ENCODE results near the gene ZNF273. TPM values are rescaled to one million over a fixed set of nuclear protein-coding genes. Genes with fewer than 3 reads are reported as not detected.
"Not testable (repeated sequence)": the region's sequence is repeated elsewhere in the genome, so short reads cannot be mapped to it uniquely, and the experiment has no call there.

The ZNF273 gene
- polyA plus RNA-seq (2013), result 12.8 TPM

- H3K27ac ChIP-seq (ENCODE audit: insufficient read depth in 1 of 2, low read depth in 1 of 2, low read length in 2 of 2, poor library complexity in 1 of 2, severe bottlenecking in 2 of 2), result peak within 1 kb of the TSS; percentile 79 to 93
- under 1% methylated on average over 25 of the region's 34 CpGs for WGBS (ENCODE audit: insufficient coverage)
- DNase-seq, result peak; percentile 88 to 96 (median 96)
- H3K9me3 ChIP-seq (ENCODE audit: control extremely low read depth in 1 of 5, control insufficient read depth in 4 of 5, insufficient read depth in 2 of 5, low read depth in 1 of 5, low read length in 4 of 5), result no peaks in the 10 kb centered on the region
- peak within 1 kb of the TSS; percentile 84 to 98 (median 93) for H3K4me3 ChIP-seq (ENCODE audit: control insufficient read depth in 1 of 7, extremely low read depth in 1 of 7, insufficient read depth in 4 of 7, low read depth in 2 of 7, low read length in 6 of 7)
- no peaks in the 10 kb centered on the region for H3K27me3 ChIP-seq (replicated peaks in 2 of 5; ENCODE audit: control insufficient read depth in 4 of 5, insufficient read depth in 5 of 5, low read length in 4 of 5)
- CTCF ChIA-PET, result interaction anchor here (0.5 to 2.7 kb wide), 4 partner anchors 11 to 187 kb away, joined by 3 to 12 read pairs (median 5); no protein-coding TSS in a partner anchor
- H3K36me3 ChIP-seq (ENCODE audit: control insufficient read depth in 4 of 4, insufficient read depth in 4 of 4, low read length in 3 of 4), result peaks cover 0 to 4% (median under 1%) of the 10 kb centered on the region in 4 experiments
- POLR2A ChIA-PET, result no interaction called here
- H3K4me1 ChIP-seq (ENCODE audit: control extremely low read depth in 1 of 4, control insufficient read depth in 4 of 4, insufficient read depth in 4 of 4, low read length in 3 of 4), result peaks cover 0 to 30% (median 10%) of the 10 kb centered on the region in 4 experiments
Measured at GRCh38 chr7:64902806-64903721, at the start of gene ZNF273. Gene ZNF273 (plus strand): TSS chr7:64903273. CDS start chr7:64903318, 45 bp downstream.

GRCh38 chr7:64853679-64854078 lies 49.4 kb upstream of the ZNF273 start:
- no peak overlapping the region for H3K4me3 ChIP-seq (ENCODE audit: control insufficient read depth in 1 of 7, extremely low read depth in 1 of 7, insufficient read depth in 4 of 7, low read depth in 2 of 7, low read length in 6 of 7)
- H3K9me3 ChIP-seq (ENCODE audit: control extremely low read depth in 1 of 5, control insufficient read depth in 4 of 5, insufficient read depth in 2 of 5, low read depth in 1 of 5, low read length in 4 of 5), result peaks cover 0 to 11% (median 3%) of the 10 kb centered on the region in 5 experiments
- no peaks in the 10 kb centered on the region for H3K4me1 ChIP-seq (ENCODE audit: control extremely low read depth in 1 of 4, control insufficient read depth in 4 of 4, insufficient read depth in 4 of 4, low read length in 3 of 4)
- POLR2A ChIA-PET, result no interaction called here
- H3K27me3 ChIP-seq (replicated peaks in 2 of 5; ENCODE audit: control insufficient read depth in 4 of 5, insufficient read depth in 5 of 5, low read length in 4 of 5), result no peaks in the 10 kb centered on the region
- WGBS (ENCODE audit: insufficient coverage), result 40% methylated on average over 1 of the region's 4 CpGs
- DNase-seq, result no peak
- no peaks in the 10 kb centered on the region for H3K36me3 ChIP-seq (ENCODE audit: control insufficient read depth in 4 of 4, insufficient read depth in 4 of 4, low read length in 3 of 4)
- no peak overlapping the region for H3K27ac ChIP-seq (ENCODE audit: insufficient read depth in 1 of 2, low read depth in 1 of 2, low read length in 2 of 2, poor library complexity in 1 of 2, severe bottlenecking in 2 of 2)
- CTCF ChIA-PET, result no interaction called here

GRCh38 chr7:64854969-64855368 lies 48.1 kb upstream of the ZNF273 start:
- no peak for DNase-seq
- ChIA-PET CTCF (no interaction called here), POLR2A (no interaction called here)
- Histone ChIP-seq H3K36me3 (ENCODE audit: control insufficient read depth in 4 of 4, insufficient read depth in 4 of 4, low read length in 3 of 4) (no peaks in the 10 kb centered on the region), H3K4me3 (ENCODE audit: control insufficient read depth in 1 of 7, extremely low read depth in 1 of 7, insufficient read depth in 4 of 7, low read depth in 2 of 7, low read length in 6 of 7) (no peak overlapping the region), H3K9me3 (ENCODE audit: control extremely low read depth in 1 of 5, control insufficient read depth in 4 of 5, insufficient read depth in 2 of 5, low read depth in 1 of 5, low read length in 4 of 5) (peaks cover 0 to 5% (median 3%) of the 10 kb centered on the region in 5 experiments), H3K4me1 (ENCODE audit: control extremely low read depth in 1 of 4, control insufficient read depth in 4 of 4, insufficient read depth in 4 of 4, low read length in 3 of 4) (no peaks in the 10 kb centered on the region), H3K27me3 (replicated peaks in 2 of 5; ENCODE audit: control insufficient read depth in 4 of 5, insufficient read depth in 5 of 5, low read length in 4 of 5) (no peaks in the 10 kb centered on the region), H3K27ac (ENCODE audit: insufficient read depth in 1 of 2, low read depth in 1 of 2, low read length in 2 of 2, poor library complexity in 1 of 2, severe bottlenecking in 2 of 2) (no peak overlapping the region)
- WGBS (ENCODE audit: insufficient coverage), result 100% methylated on average over 1 of the region's 1 CpG

- H3K4me3 ChIP-seq (ENCODE audit: control insufficient read depth in 1 of 7, extremely low read depth in 1 of 7, insufficient read depth in 4 of 7, low read depth in 2 of 7, low read length in 6 of 7), result no peak overlapping the region
- 98% methylated on average over 9 of the region's 9 CpGs for WGBS (ENCODE audit: insufficient coverage)
- H3K4me1 ChIP-seq (ENCODE audit: control extremely low read depth in 1 of 4, control insufficient read depth in 4 of 4, insufficient read depth in 4 of 4, low read length in 3 of 4), result no peaks in the 10 kb centered on the region
- H3K36me3 ChIP-seq (ENCODE audit: control insufficient read depth in 4 of 4, insufficient read depth in 4 of 4, low read length in 3 of 4), result no peaks in the 10 kb centered on the region
- peaks cover 0 to 5% (median 0%) of the 10 kb centered on the region in 5 experiments for H3K9me3 ChIP-seq (ENCODE audit: control extremely low read depth in 1 of 5, control insufficient read depth in 4 of 5, insufficient read depth in 2 of 5, low read depth in 1 of 5, low read length in 4 of 5)
- H3K27me3 ChIP-seq (replicated peaks in 2 of 5; ENCODE audit: control insufficient read depth in 4 of 5, insufficient read depth in 5 of 5, low read length in 4 of 5), result no peaks in the 10 kb centered on the region
- CTCF ChIA-PET, result no interaction called here
- H3K27ac ChIP-seq (ENCODE audit: insufficient read depth in 1 of 2, low read depth in 1 of 2, low read length in 2 of 2, poor library complexity in 1 of 2, severe bottlenecking in 2 of 2), result no peak overlapping the region
- POLR2A ChIA-PET, result no interaction called here
- no peak for DNase-seq
Measured at GRCh38 chr7:64863021-64863420, 40.1 kb upstream of the ZNF273 start.

GRCh38 chr7:64863530-64863929 lies 39.5 kb upstream of the ZNF273 start:
- H3K27ac ChIP-seq (ENCODE audit: insufficient read depth in 1 of 2, low read depth in 1 of 2, low read length in 2 of 2, poor library complexity in 1 of 2, severe bottlenecking in 2 of 2); POLR2A ChIA-PET; DNase-seq; H3K36me3 ChIP-seq (ENCODE audit: control insufficient read depth in 4 of 4, insufficient read depth in 4 of 4, low read length in 3 of 4); H3K4me1 ChIP-seq (ENCODE audit: control extremely low read depth in 1 of 4, control insufficient read depth in 4 of 4, insufficient read depth in 4 of 4, low read length in 3 of 4); H3K27me3 ChIP-seq (replicated peaks in 2 of 5; ENCODE audit: control insufficient read depth in 4 of 5, insufficient read depth in 5 of 5, low read length in 4 of 5); H3K4me3 ChIP-seq (ENCODE audit: control insufficient read depth in 1 of 7, extremely low read depth in 1 of 7, insufficient read depth in 4 of 7, low read depth in 2 of 7, low read length in 6 of 7); H3K9me3 ChIP-seq (ENCODE audit: control extremely low read depth in 1 of 5, control insufficient read depth in 4 of 5, insufficient read depth in 2 of 5, low read depth in 1 of 5, low read length in 4 of 5); CTCF ChIA-PET: not testable (repeated sequence)
- WGBS (ENCODE audit: insufficient coverage), result 100% methylated on average over 3 of the region's 3 CpGs

- DNase-seq, result no peak
- WGBS (ENCODE audit: insufficient coverage), result 99% methylated on average over 7 of the region's 7 CpGs
- ChIA-PET CTCF (no interaction called here), POLR2A (no interaction called here)
- Histone ChIP-seq H3K27ac (ENCODE audit: insufficient read depth in 1 of 2, low read depth in 1 of 2, low read length in 2 of 2, poor library complexity in 1 of 2, severe bottlenecking in 2 of 2) (no peak overlapping the region), H3K36me3 (ENCODE audit: control insufficient read depth in 4 of 4, insufficient read depth in 4 of 4, low read length in 3 of 4) (no peaks in the 10 kb centered on the region), H3K9me3 (ENCODE audit: control extremely low read depth in 1 of 5, control insufficient read depth in 4 of 5, insufficient read depth in 2 of 5, low read depth in 1 of 5, low read length in 4 of 5) (peaks cover 0 to 6% (median 0%) of the 10 kb centered on the region in 5 experiments), H3K4me3 (ENCODE audit: control insufficient read depth in 1 of 7, extremely low read depth in 1 of 7, insufficient read depth in 4 of 7, low read depth in 2 of 7, low read length in 6 of 7) (no peak overlapping the region), H3K4me1 (ENCODE audit: control extremely low read depth in 1 of 4, control insufficient read depth in 4 of 4, insufficient read depth in 4 of 4, low read length in 3 of 4) (no peaks in the 10 kb centered on the region), H3K27me3 (replicated peaks in 2 of 5; ENCODE audit: control insufficient read depth in 4 of 5, insufficient read depth in 5 of 5, low read length in 4 of 5) (no peaks in the 10 kb centered on the region)
Measured at GRCh38 chr7:64863969-64864368, 39.1 kb upstream of the ZNF273 start.

- no peak overlapping the region for H3K27ac ChIP-seq (ENCODE audit: insufficient read depth in 1 of 2, low read depth in 1 of 2, low read length in 2 of 2, poor library complexity in 1 of 2, severe bottlenecking in 2 of 2)
- CTCF ChIA-PET, result no interaction called here
- H3K4me1 ChIP-seq (ENCODE audit: control extremely low read depth in 1 of 4, control insufficient read depth in 4 of 4, insufficient read depth in 4 of 4, low read length in 3 of 4), result no peaks in the 10 kb centered on the region
- H3K36me3 ChIP-seq (ENCODE audit: control insufficient read depth in 4 of 4, insufficient read depth in 4 of 4, low read length in 3 of 4), result no peaks in the 10 kb centered on the region
- H3K27me3 ChIP-seq (replicated peaks in 2 of 5; ENCODE audit: control insufficient read depth in 4 of 5, insufficient read depth in 5 of 5, low read length in 4 of 5), result no peaks in the 10 kb centered on the region
- H3K4me3 ChIP-seq (ENCODE audit: control insufficient read depth in 1 of 7, extremely low read depth in 1 of 7, insufficient read depth in 4 of 7, low read depth in 2 of 7, low read length in 6 of 7), result no peak overlapping the region
- POLR2A ChIA-PET, result no interaction called here
- no peak for DNase-seq
- H3K9me3 ChIP-seq (ENCODE audit: control extremely low read depth in 1 of 5, control insufficient read depth in 4 of 5, insufficient read depth in 2 of 5, low read depth in 1 of 5, low read length in 4 of 5), result peaks cover 0 to 30% (median 16%) of the 10 kb centered on the region in 5 experiments
- WGBS (ENCODE audit: insufficient coverage), result 88% methylated on average over 13 of the region's 18 CpGs
Measured at GRCh38 chr7:64867863-64868440, 35.1 kb upstream of the ZNF273 start.

All from common myeloid progenitor, CD34-positive (primary cell).